NCI-H2227 (cell line): Measurements from ENCODE around the gene PRSS23.
A peak's percentile ranks its signal among the peaks of the same experiment; 100 is the strongest.
"Not testable (repeated sequence)": the region's sequence is repeated elsewhere in the genome, so short reads cannot be mapped to it uniquely, and the experiment has no call there.

ENCODE experiments used
- DNase-seq: peaks from one replicate; lab custom pipeline; 2025; ENCODE audit not compliant: unreplicated experiment; lab: John Stamatoyannopoulos, UW

Gene PRSS23

DNA sequence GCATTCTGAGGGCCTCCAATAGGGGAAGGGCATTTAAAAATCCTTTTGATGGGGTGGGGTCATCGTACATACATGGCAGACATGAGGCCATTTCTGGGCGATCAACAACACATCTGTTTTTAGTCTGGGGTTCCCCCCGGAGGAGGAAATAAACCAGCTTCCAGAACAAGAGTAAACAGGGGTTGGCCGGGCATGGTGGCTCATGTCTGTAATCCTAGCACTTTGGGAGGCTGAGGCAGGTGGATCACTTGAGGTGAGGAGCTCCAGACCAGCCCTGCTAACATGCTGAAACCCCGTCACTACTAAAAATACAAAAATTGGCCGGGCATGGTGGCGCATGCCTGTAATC is 12.0 kb downstream of the PRSS23 start:
- DNase-seq, result no peak

DNA sequence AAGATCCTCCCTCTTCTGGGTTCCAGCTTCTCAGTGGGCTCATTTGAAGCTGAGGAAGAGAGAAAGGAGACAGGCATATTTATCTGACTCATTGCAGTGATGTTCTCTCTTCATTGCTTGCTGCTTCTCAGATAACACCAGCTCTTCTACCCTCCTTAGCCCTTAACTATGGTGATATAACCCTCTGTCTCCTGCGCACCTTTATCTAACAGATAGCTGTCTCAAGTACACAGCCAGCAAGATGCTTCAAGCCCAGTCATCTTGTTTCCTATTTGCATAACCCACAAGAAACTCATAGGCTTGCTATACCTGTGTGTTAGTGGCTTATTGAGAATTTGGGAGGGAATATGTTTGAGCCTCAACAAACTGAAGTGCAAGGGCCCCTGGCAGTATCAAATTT is 12.6 kb downstream of the PRSS23 start:
- DNase-seq, result no peak

DNA sequence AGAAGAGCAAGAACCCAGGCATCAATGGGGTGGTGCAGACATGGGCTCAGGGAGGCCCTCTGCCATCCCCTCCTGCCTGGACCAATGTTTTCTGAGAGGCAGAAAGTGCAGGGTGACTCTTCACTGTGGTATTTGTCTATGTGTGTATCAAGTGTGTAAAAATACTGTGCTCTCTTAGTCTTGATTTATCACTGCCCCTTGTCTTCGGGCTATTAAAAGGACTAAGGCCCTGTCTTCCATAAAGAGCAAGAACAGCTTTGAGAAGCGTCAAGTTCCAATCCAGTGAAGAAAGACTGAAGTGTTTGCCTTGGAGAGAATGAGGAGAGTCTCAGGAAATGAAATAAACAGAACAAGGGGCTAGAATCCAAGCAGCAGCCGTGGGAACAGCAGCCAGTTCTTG is 14.4 kb downstream of the PRSS23 start:
- no peak for DNase-seq

DNA sequence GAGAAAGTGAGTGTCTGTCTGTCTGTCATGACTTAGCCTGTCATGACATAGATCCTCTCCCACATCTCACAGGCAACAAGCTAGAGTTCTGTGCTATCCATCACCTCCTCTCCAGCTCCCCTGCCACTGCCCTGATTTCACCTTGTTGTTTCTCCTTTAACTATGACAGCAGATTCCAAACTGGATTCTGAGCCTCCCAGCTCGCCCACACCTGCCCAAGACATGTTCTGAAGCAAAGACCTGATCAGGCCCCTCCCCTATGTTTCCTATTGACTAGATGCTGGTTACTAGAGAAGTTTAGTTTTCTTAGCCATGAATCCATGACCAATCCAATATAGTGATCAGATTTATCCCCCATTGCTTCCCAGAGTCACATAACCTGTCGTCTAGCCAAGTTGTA is 15.4 kb downstream of the PRSS23 start:
- DNase-seq, result no peak

DNA sequence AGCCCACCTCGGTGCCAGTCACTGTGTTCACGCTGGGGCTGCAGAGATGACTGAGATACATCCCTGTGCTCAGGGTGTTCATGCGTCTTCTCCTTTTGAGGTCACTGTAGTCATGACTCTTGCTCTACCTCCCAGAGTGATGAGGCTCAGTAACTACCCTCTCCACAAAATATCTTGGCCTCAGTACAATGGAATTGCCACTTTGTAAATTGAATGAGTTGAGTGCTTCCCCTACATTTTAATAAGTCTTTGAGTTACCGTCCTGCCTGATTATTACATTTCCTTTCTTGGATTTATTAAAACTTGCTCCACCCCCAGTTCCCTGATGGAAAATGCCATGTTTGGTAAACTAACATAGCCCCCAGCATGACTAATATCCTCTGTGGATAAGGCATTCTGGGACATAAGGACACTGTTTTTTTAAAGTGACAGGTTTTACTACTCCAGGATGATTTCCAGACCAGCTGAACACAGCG is 15.9 kb downstream of the PRSS23 start:
- no peak for DNase-seq

DNA sequence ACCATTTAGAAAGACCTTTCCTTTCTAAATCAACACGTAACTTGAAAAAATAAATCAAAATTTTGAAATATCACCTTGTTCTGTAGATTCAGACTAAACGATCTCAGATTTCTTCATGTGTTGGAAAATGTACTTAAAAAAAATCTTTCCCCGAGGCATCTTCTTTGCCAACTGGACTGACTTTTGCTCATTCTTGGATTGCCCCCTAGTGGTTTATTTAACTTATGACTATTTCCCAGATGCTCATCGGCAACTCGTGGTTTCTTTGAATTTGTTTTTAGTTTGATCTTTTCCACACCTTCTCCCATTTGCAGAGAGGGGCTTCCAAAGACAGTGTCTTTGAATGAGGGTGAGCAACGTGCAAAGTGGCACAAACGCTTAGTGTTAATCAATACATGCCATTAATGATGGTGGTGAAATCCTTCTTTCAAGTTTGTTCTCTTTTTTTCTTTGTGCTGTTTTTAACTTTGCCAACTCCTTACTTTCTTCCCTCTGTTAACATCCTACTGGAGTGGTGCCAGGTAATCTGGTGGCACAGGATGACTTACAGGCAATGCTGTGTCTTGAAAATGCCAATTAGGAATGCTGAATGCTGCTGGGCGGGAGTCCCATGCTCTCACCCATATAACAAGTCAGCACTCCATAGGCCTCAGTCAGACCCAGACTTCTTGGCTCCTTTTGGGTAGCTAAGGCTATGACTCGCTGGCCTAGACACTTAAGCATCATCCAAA is 18.3 kb downstream of the PRSS23 start:
- peak; percentile 63 for DNase-seq

DNA sequence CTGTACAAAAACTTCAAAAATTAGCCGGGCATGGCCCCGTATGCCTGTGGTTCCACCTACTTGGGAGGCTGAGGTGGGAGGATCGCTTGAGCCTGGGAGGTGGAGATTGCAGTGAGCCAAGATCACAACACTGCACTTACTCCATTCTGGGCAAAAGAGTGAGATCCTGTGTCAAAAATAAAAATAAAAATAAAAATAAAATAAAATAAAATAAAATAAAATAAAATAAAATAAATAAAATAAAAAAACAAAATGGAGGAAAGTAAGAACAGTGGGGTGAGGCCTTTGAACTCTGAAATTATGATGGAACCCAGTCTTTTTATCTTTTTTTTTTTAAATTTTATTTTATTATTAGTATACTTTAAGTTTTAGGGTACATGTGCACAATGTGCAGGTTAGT is 23.8 kb downstream of the PRSS23 start:
- DNase-seq, result not testable (repeated sequence)

DNA sequence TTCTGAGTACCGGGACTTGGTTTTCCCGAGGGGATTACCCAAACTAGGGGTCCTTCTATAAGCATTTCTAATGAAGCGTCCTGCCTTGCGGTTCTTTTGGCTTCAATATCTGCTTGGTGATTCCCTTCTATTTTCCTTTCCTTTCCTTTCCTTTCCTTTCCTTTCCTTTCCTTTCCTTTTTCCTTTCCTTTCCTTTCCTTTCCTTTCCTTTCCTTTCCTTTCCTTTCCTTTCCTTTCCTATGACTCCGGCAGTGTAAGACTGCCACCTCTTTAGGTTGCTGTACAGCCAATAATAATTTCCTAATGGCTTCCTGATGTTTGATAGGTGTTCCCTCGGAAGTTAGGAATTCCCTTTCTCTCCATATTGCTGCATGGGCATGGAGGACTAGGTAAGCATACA is 34.0 kb downstream of the PRSS23 start:
- not testable (repeated sequence) for DNase-seq

DNA sequence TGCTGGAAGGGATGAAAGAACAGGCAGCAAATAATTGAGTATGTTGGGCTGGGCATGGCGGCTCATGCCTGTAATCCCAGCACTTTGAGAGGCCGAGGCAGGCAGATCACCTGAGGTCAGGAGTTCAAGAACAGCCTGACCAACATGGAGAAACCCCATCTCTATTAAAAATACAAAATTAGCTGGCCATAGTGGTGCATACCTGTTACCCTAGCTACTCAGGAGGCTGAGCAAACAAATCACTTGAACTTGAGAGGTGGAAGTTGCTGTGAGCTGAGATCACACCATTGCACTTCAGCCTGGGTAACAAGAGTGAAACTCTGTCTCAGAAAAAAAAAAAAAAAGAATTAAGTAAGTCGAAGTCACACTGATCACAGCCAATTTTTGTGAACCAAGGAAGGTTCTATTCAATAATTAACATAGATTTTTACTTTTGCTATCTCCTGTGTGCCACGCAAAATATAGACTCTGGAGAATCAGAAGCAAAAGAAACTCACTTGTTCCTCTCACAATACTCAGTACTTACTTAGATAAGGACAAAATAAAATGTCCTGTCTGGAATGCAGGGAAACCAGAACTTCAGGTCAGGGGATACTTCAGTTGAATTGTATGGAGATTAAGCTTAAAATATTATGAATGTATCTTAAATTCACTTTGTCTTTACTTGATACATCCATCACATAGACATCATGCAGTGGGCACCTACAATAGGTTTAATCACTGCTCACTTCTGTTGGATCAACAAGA is 44.6 kb downstream of the PRSS23 start:
- DNase-seq, result not testable (repeated sequence)

DNA sequence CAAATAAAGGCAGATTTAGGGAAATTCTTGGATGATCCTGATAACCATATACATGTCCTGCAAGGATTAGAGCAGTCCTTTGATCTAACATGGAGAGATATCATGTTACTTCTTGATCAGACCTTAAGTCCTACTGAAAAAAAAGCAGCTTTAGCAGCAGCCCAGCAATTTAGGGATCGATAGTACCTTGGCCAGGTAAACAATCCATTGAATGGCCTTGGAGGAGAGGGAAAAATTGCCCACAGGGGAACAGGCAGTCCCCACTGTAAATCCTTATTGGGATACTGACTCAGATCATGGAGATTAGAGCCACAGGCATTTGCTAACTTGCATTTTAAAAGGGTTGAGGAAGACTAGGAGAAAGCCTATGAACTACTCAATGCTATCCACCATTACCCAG is 47.8 kb downstream of the PRSS23 start:
- no peak for DNase-seq

DNA sequence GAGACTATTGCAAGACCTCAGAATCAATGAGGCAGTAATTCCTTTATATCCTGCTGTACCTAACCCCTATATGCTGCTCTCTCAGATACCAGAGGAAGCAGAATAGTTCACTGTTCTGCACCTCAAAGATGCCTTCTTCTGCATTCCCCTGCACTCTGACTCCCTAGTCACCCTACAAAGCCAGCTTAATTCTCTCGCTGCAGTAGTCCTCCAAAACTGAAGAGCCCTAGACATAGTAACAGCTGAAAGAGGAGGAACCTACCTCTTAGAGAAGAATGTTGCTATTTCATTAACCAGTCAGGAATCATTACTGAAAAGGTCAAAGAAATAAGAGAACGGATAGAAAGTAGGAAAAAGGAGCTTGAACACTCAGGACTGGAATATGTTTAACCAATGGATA is 49.3 kb downstream of the PRSS23 start:
- DNase-seq, result no peak
